SU-DHL-6 (cell line): ENCODE measurements around the gene OXNAD1.

Source experiments
- H2AFZ ChIP-seq: fragments of 200-600 bp; sonication (generic); 2 replicates; pipeline ENCODE4 v1.6.1; 2014; ENCODE audit warnings: low read depth, mild to moderate bottlenecking, moderate library complexity, mixed read lengths, antibody characterized with exemption, low read length; ENCODE audit not compliant: severe bottlenecking
- H3F3A ChIP-seq: fragments of 200-600 bp; shearing (Covaris generic); 2 replicates; pipeline ENCODE4 v1.6.0; 2016; ENCODE audit warnings: antibody characterized with exemption, mild to moderate bottlenecking; ENCODE audit not compliant: insufficient read depth
- H3K27ac ChIP-seq: fragments of 200-600 bp; sonication (generic); 2 replicates; pipeline ENCODE4 v1.5.1; 2016; ENCODE audit warnings: low read depth, mild to moderate bottlenecking, low read length, moderate library complexity, mixed read lengths
- H3K27me3 ChIP-seq: fragments of 200-600 bp; sonication (generic), shearing (Covaris generic); 2 replicates; pipeline ENCODE4 v1.6.0; 2014; ENCODE audit warnings: mild to moderate bottlenecking, low read length
- H3K36me3 ChIP-seq: fragments of 200-600 bp; sonication (generic); 2 replicates; pipeline ENCODE4 v1.6.1; 2014; ENCODE audit warnings: mild to moderate bottlenecking, low read length, mixed read lengths
- H3K4me2 ChIP-seq: fragments of 300-600, 200-600 bp; shearing (Covaris generic), sonication (generic); 2 replicates; pipeline ENCODE4 v1.6.0; 2014; ENCODE audit warnings: low read length, low read depth, mild to moderate bottlenecking; ENCODE audit not compliant: poor library complexity, severe bottlenecking
- H3K4me3 ChIP-seq: fragments of 200-600 bp; sonication (generic); 2 replicates; pipeline ENCODE4 v1.5.1; 2014; ENCODE audit warnings: antibody characterized with exemption, low read length, mild to moderate bottlenecking, mixed read lengths; ENCODE audit not compliant: insufficient read depth, poor library complexity, severe bottlenecking
- H3K79me2 ChIP-seq: fragments of 200-600 bp; sonication (generic); 2 replicates; pipeline ENCODE4 v1.6.1; 2014; ENCODE audit warnings: mild to moderate bottlenecking, low read length, moderate library complexity; ENCODE audit not compliant: insufficient read depth
- H3K9ac ChIP-seq: fragments of 200-600 bp; sonication (generic); 2 replicates; pipeline ENCODE4 v1.7.0; 2014; ENCODE audit warnings: mild to moderate bottlenecking, low read length
- H3K9me2 ChIP-seq: fragments of 200-600 bp; sonication (generic); replicated peaks from 2 replicates; pipeline ENCODE4 v1.6.1; 2014; ENCODE audit warnings: low read length; ENCODE audit not compliant: insufficient read depth
- H3K9me3 ChIP-seq: fragments of 200-600 bp; sonication (generic); 2 replicates; pipeline ENCODE4 v1.6.1; 2014; ENCODE audit warnings: low read length, mixed read lengths; ENCODE audit not compliant: insufficient read depth
- H4K20me1 ChIP-seq: fragments of 200-600 bp; sonication (generic); 2 replicates; pipeline ENCODE4 v1.6.1; 2014; ENCODE audit warnings: low read depth, mild to moderate bottlenecking, antibody characterized with exemption, low read length, moderate library complexity, mixed read lengths
- EZH2phosphoT487 ChIP-seq: fragments of 200-600 bp; sonication (generic), shearing (Covaris generic); conservative IDR thresholded peaks from 2 replicates; pipeline ENCODE4 v1.6.1; 2018; ENCODE audit warnings: mild to moderate bottlenecking, antibody characterized with exemption, low read length, moderate library complexity, mixed read lengths
- TF ChIP-seq, protein P1 (sequence below): fragments of 200-600 bp; sonication (generic); IDR thresholded peaks from one replicate; pipeline ENCODE4 v1.5.1; 2017; ENCODE audit warnings: antibody characterized with exemption, mild to moderate bottlenecking, low read length, moderate library complexity; ENCODE audit not compliant: insufficient read depth, poor library complexity, severe bottlenecking

OXNAD1 gene

DNA sequence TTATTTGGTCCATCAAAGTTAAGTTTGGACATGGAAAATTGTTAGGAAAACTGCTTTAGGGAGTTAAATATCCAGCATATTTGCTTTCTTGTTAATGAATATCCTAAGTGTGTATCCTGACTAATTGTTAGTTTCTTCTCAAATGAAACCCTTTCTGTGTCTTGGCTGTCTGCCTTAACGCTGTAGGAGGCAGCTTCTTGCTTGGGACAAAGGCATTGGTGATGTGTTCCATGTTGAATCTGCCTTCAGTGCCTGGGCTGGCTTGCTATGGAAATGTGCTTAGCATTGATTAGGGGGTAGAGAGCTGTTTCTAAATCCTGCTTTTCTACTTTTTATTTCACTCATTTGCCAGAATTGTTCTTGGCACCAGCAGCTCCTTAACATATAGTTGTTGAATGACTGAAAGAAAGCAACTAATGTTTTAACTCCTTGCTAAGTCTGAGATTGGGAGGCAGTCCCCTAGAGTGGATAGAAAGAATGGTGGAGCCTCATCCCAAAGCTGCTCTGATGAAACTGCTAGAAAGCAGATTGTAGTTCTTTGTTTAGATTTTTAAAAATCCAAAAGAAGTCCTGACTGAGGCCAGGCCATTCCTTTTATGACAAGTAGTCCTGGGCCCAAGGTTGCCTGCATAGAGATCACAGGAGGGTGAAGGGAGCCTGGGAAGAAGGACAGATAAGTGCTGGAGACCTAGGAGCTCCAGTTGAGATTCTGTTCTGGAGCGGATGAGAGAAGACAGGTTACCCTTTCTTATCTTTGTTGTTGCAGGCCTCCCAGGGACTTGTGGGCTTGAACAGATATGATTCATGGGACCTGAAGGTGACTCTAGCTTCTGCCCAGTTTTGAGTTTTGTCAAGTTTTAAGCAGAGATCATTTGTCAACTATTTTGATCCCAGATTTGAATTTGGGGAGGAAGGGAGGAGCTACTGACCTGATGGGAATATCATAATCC is 39.3 kb downstream of the OXNAD1 start:
- Histone ChIP-seq H3K9me3 (no peaks in the 10 kb centered on the region), H4K20me1 (no peaks in the 10 kb centered on the region), H3K9ac (no peak overlapping the region), H3K4me3 (no peak overlapping the region), H3K4me2 (no peak overlapping the region), H3K36me3 (no peaks in the 10 kb centered on the region), H3F3A (peaks cover 55% of the 10 kb centered on the region), H3K27ac (no peak overlapping the region), H3K79me2 (no peaks in the 10 kb centered on the region), H3K27me3 (no peaks in the 10 kb centered on the region), H3K9me2 (no peaks in the 10 kb centered on the region), H2AFZ (no peak overlapping the region)
- no peak for TF ChIP-seq EZH2phosphoT487
- TF ChIP-seq, protein P1, sequence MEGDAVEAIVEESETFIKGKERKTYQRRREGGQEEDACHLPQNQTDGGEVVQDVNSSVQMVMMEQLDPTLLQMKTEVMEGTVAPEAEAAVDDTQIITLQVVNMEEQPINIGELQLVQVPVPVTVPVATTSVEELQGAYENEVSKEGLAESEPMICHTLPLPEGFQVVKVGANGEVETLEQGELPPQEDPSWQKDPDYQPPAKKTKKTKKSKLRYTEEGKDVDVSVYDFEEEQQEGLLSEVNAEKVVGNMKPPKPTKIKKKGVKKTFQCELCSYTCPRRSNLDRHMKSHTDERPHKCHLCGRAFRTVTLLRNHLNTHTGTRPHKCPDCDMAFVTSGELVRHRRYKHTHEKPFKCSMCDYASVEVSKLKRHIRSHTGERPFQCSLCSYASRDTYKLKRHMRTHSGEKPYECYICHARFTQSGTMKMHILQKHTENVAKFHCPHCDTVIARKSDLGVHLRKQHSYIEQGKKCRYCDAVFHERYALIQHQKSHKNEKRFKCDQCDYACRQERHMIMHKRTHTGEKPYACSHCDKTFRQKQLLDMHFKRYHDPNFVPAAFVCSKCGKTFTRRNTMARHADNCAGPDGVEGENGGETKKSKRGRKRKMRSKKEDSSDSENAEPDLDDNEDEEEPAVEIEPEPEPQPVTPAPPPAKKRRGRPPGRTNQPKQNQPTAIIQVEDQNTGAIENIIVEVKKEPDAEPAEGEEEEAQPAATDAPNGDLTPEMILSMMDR, result no peak

DNA sequence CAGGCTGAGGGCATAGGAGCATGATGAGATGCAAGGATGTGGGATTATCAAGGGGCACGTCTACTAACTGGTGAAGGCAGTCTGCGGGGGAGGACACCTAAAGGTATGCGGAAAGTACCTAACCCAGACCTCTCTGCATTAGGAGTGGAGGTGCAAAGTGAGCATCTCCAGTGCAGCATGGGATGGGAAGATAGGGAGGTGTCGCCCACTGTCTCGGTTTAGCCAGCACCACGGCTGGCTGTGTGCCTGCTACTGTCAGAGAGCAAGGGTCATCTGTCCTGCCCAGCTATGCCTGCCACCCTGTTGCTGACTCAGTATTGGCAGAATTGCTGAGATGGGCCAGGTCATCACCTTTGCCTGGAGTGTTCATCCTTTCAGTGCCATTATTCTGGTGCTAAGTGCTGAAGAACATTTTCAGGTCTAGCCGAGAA is 40.1 kb downstream of the OXNAD1 start:
- TF ChIP-seq EZH2phosphoT487, result no peak
- TF ChIP-seq, protein P1, result no peak
- Histone ChIP-seq H3F3A (peaks cover 63% of the 10 kb centered on the region), H3K36me3 (no peaks in the 10 kb centered on the region), H3K4me2 (no peak overlapping the region), H3K4me3 (no peak overlapping the region), H3K79me2 (no peaks in the 10 kb centered on the region), H4K20me1 (no peaks in the 10 kb centered on the region), H3K27ac (no peak overlapping the region), H2AFZ (no peak overlapping the region), H3K27me3 (no peaks in the 10 kb centered on the region), H3K9me2 (no peaks in the 10 kb centered on the region), H3K9me3 (no peaks in the 10 kb centered on the region), H3K9ac (no peak overlapping the region)

DNA sequence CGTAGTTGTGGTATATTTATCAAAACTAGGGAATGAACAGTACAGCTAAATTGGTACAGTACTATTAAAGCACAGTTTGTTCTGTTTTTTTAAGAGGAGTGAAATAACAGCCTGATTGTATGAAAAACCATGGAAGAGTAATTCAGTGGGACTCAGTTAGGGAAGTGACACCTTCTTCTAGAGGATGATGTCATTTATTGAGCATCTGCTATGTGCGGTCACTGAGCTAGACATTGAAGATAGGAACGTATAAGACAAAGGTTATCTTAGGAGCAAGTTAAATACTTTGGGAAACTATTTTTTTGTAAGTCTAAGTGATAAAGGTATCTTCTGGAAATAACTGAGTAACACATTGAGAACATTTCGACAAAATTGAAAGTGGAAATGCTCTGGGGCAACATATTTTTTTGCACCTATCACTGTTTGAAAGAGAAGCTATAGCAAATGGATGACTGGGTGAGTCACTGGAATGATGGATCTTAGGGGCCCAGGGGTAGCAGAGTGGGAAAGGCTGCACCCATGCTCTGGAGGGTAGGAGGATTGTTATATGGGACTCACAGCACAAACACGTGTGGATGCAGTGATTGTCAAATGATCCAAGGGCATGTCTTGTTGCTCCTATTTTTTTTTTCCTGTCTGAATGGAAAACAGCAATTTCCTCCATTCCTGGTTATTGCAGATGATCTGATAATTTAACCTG is 43.0 kb downstream of the OXNAD1 start:
- Histone ChIP-seq H3K27ac (no peak overlapping the region), H3K79me2 (no peaks in the 10 kb centered on the region)

More for the DNA sequence above, 43.0 kb downstream of the OXNAD1 start:
- H3K4me2 ChIP-seq, result no peak overlapping the region
- no peaks in the 10 kb centered on the region for H4K20me1 ChIP-seq
- no peaks in the 10 kb centered on the region for H3K27me3 ChIP-seq
- no peak for TF ChIP-seq EZH2phosphoT487
- TF ChIP-seq, protein P1, result no peak
- H3F3A ChIP-seq, result peaks cover 67% of the 10 kb centered on the region
- H3K9me2 ChIP-seq, result no peaks in the 10 kb centered on the region
- no peak overlapping the region for H2AFZ ChIP-seq
- H3K9ac ChIP-seq, result no peak overlapping the region
- no peaks in the 10 kb centered on the region; the same call in 1 of the 2 replicates for H3K36me3 ChIP-seq
- H3K9me3 ChIP-seq, result no peaks in the 10 kb centered on the region
- H3K4me3 ChIP-seq, result no peak overlapping the region
